Left ventricle myocardium superior (tissue), 1 donor: ENCODE measurements around the gene CAMK4. TPM values are rescaled to one million over a fixed set of nuclear protein-coding genes. Genes with fewer than 3 reads are reported as not detected.

Source experiments
- ATAC-seq: fragments of 200-7000 bp; cut with Tn5 transposase; one replicate; pipeline ENCODE4 v1.9.1; 2020; ENCODE audit warnings: mild to moderate bottlenecking, moderate library complexity
- DNase-seq: peaks from one replicate; pipeline ENCODE4 v3.0.0-alpha.2; 2020
- intact Hi-C: fragments of 100-400 bp; cut with micrococcal nuclease; formaldehyde crosslinking; loops from one replicate; pipeline ENCODE4 v1.11.0; 2022
- total RNA-seq: library from RNA; stranded (reverse); fragmentation: NEBNext Ultra II Directional; extraction: Animal tissue kit (Norgen Biotek cat#: 25700); gene quantifications from one replicate; pipeline ENCODE4 v1.2.1, GENCODE V29; 2021
- donor health status: DM: no; HTN: yes; CAD: no; lungs with severe emphysema.

CAMK4 gene
- total RNA-seq, 1 donor from 2014 or later = 0.10 TPM

- DNase-seq (no peak), ATAC-seq (no peak)
- intact Hi-C loops = no loop called here
These were observed 3.6 kb downstream of the CAMK4 start for GRCh38 chr5:111227801-111228200.

DNA sequence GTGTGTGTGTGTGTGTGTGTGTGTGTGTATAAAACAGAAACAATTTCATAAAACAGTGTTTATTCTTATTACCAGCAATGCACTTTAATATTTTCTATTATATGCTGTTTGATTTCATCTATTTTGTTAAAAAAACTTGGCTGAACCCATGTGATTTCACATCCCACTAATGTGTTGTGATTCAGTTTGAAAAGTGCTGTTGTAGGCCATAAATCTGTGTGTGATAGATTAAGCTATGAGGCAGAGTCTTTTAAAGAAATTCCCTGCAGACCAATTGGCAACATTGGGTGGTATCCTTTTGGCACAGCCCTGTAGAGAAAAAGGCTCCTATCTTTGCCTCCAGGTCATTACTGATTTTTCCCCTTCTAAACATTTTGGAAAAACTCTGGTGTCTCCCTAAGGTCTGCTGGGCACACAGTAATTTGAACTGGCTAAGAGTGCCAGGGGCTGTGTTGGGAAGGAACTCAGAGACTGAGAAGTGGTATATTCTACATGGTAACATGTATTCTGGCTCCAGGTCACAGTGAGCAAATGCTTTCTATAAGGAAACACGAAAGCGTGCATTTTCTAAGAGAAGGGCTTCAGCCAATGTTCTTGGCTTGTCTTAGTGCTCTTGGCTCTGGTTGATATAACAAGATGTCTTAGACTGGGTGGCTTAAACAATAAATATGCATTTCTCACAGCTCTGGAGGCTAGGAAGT, 4.5 kb downstream of the CAMK4 start:
- intact Hi-C loops = no loop called here
- ATAC-seq (no peak), DNase-seq (no peak)

DNA sequence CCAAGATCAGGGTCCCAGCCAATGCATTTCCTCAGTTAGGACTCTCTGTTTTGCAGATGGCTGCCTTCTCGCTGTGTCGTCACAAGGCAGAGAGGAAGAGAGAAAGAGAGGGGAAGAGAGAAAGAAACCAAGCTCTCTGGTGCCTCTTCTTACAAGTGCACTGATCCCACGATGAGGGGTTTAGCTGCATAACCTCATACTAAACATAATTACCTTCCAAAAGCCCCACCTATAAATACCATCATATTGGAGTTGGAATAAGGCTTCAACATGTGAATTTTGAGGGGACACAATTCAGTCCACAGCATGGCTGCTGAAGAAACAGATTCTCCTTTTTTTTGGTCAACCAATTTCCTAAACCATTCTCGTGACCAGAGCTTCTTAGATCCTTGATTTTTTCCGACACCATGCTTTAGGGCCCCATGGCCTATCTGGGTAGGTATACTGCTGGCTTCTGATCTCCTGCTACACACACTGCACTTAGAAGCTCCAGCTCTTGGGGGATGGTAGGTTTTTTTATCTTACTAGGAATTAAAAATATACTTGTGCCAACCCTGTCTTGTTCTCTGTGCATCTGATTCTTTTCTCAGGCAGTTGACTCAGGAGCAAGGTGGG, 5.1 kb downstream of the CAMK4 start:
- DNase-seq (no peak), ATAC-seq (no peak)
- intact Hi-C loops = no loop called here

GRCh38 chr5:111229871-111230810, 6.0 kb downstream of the CAMK4 start:
- ATAC-seq (no peak), DNase-seq (no peak)
- intact Hi-C loops = no loop called here

DNA sequence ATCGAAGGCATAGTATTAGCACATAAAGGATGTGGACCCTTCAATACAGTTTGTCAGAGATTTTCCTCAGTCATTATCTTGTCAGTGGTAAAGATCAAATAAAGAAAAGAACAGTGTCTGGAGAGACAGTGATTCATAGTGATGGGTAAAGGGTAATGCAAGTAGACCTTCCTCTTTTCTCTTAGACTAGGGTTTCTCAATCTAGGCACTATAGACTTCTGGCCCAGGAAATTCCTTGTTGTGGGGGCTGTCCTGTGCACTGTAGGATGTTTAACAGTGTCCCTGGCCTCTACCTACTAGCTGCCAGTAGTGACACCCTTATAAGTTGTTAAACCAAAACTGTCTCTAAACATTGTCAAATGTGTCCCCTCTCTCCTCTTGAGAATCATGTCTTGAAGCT, 6.9 kb downstream of the CAMK4 start:
- no peak for DNase-seq
- intact Hi-C loops = no loop called here
- no peak for ATAC-seq

GRCh38 chr5:111232311-111233051, 8.3 kb downstream of the CAMK4 start:
- ATAC-seq = no peak
- intact Hi-C loops = no loop called here
- DNase-seq = no peak

GRCh38 chr5:111233052-111233374, 8.8 kb downstream of the CAMK4 start:
- intact Hi-C loops = no loop called here
- ATAC-seq (no peak), DNase-seq (no peak)

DNA sequence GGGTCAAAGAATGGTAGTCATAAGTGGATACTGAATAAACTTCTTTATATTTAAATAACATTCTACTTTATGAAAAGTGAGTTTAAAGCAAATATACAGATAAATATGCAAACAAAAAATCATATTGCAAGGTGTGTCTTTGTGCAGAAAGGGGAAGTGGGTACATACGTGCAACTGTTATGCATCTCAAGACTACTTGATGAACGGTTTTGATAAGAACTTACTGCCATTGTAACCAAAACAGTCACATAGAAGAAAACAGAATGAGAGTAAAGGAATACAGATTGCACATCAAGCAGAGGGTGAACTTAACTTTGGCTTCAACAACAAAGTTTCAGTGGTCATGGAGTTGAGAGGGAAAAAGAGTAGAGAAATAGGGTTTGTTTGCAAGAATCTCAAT, 9.9 kb downstream of the CAMK4 start:
- no peak for DNase-seq
- no peak for ATAC-seq
- intact Hi-C loops = no loop called here

GRCh38 chr5:111235635-111236034, 11.5 kb downstream of the CAMK4 start:
- ATAC-seq = no peak
- intact Hi-C loops = no loop called here
- no peak for DNase-seq

DNA sequence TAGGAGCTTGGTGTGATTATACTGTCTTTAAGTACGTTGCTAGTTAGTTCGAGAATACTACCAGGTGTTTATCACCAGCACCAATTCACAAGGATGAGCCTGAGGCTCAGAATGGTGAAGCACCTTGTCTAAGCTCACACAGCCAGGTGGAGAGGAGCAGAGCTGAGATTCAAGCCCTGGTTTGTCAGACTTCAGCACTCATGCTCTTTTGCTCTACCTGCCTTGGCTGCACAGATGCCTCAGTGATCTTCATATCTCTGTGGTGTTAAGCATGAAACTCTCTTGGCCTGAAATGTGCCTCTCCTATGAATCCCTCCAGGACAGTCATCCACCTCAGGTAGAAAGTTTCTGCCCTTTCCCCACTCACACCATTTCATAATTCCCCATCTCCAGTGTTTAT, 12.2 kb downstream of the CAMK4 start:
- ATAC-seq = no peak
- intact Hi-C loops = no loop called here

DNA sequence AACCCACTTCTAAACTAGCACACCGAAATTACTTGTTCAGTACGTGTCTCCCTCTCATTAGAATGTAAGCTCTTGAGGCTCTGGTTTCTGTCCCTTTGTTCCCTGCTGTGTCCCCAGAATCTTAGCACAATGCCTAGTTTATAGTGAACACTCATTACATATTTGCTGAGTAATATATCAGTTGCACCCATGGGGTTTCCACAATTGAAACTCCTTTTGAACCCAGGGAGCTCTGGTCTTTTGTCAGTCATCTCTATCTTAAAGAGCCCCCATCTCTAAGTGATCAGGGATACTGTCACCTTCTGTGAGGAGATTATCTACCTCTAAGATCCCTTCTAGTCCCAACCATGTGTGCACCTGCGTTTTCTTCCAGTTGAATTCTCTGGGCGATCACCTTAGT, 12.8 kb downstream of the CAMK4 start:
- ATAC-seq (no peak), DNase-seq (no peak)
- intact Hi-C loops = no loop called here

More for the DNA sequence above, 12.2 kb downstream of the CAMK4 start:
- DNase-seq = no peak

- DNase-seq (no peak), ATAC-seq (no peak)
- intact Hi-C loops = no loop called here
These were observed 13.3 kb downstream of the CAMK4 start for GRCh38 chr5:111237470-111237869.

DNA sequence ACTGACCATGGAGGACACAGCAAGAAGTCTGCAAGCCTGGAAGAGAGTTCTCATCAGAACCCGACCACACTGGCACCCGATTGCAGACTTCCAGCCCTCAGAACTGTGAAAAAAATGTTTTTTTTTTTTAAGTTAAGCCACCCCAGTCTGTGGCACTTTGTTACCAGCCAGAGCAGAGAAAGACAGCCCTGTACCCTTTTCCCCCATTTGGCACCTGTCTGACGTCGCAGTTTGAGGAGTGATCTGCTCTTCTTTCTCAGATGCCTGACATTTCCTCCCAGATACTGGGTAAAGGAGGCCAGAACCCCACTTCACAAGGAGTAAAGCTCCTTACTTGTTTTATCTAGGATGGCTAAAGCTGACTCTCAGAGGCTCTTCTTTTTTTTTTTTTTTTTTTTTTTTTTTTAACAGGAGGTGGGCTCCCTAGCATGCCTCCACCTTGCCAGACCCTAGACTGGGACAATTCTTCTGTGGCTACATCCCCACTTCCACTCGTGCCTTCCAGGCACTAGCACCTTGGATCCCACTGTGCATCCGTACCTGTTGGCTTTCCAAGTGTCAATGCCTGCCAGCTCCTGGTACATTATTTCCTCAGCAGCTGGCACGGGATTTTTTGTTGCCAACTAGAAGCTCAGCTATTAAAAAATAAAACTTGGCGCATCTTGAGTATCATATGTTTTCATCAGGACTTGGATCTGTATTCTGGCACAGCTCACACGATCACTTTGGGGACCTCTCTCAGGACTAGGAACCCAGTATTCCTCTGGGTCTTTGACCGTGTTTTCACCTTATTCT, 14.4 kb downstream of the CAMK4 start:
- ATAC-seq (no peak), DNase-seq (no peak)
- intact Hi-C loops = no loop called here

GRCh38 chr5:111241696-111242095, 17.5 kb downstream of the CAMK4 start:
- intact Hi-C loops = no loop called here
- DNase-seq (no peak), ATAC-seq (no peak)

DNA sequence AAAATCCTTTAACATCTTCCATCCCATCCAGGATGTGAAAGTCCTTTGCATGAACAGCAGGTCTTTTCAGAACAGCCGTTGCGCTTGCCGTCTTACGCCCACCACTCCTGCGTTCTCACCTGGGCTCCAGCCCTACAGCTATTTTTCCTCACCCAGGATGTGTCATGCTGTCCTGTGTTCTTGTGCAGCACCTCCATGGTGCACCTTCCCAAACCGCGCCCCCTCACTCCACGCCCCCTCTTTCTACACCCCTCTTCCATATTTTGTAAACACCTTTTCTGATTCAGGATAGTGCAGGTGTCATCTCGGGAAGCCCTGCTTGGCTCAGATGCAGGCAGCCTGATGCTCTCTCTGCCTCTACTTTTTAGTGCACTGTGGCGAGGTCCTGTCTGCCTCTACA, 18.4 kb downstream of the CAMK4 start:
- intact Hi-C loops = no loop called here
- ATAC-seq (no peak), DNase-seq (no peak)

- no peak for DNase-seq
- no peak for ATAC-seq
- intact Hi-C loops = no loop called here
These were observed 19.1 kb downstream of the CAMK4 start for GRCh38 chr5:111243318-111243717.

- DNase-seq (no peak), ATAC-seq (no peak)
- intact Hi-C loops = no loop called here
These were observed 21.5 kb downstream of the CAMK4 start for GRCh38 chr5:111245654-111246053.

DNA sequence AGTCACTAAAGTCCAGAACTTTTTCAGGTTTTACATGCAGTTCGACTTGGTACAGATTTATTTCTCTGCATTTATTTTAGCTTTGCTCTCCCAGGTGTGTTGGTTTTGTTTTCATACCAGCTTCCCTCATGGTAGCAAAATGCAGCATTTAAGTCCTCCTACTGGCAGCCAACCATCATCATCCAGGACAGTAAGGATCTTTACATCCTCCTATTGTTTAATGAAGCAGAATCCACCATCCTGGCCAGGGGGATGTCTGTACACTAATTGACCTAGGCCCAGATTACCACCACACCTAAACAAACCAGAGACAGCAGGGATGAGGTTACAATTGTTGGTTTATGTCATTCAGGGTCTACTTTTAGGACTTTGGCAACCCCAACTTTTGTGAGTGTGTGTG, 22.3 kb downstream of the CAMK4 start:
- intact Hi-C loops = no loop called here
- ATAC-seq (no peak), DNase-seq (no peak)

DNA sequence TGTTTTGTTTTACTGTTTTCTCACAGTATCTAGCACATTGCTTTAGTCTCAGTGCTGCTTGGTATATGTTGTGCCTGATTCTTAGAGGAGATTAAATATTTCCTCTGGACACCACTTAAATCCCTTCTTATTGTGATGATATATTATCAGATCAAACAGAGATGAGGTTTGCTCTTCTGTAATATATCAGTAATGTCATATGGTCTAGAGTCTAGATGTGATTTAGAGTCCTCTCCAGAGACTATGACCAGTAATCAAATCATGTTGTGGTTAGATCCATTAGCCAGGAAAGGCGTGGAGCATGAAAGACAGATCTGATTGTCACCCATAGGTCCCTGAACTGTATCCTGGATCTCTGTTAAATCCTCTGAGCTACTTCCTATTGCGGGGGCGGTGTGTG, 24.4 kb downstream of the CAMK4 start:
- intact Hi-C loops = no loop called here
- no peak for ATAC-seq
- DNase-seq = no peak
